K562 (cell line): ENCODE measurements around the gene KLK5. TPM values are rescaled to one million over a fixed set of nuclear protein-coding genes. Genes with fewer than 3 reads are reported as not detected.

Source experiments
- ATAC-seq: fragments of 200-7000 bp; cut with Tn5 transposase; 3 replicates; pipeline ENCODE4 v1.9.1; 2020; ENCODE audit warnings: moderate library complexity
- BruUV-seq: library from RNA; stranded (reverse); fragments of 400-500 nt; replicated peaks from 2 replicates; lab custom pipeline; 2021; lab: Mats Ljungman, UMichigan
- CTCF ChIA-PET: fragments of 300-600 bp; formaldehyde crosslinking; extraction: SDS; loops from one replicate; lab custom pipeline; 2021; ENCODE audit warnings: low intra/inter-chr PET ratio; lab: Yijun Ruan, JAX
- POLR2A ChIA-PET: fragments of 300-600, 350-650 bp; sonication (Branson Sonifier 250); formaldehyde crosslinking; extraction: SDS; loops from one replicate; lab custom pipeline; 2021; ENCODE audit warnings: antibody characterized with exemption, inconsistent platforms; lab: Yijun Ruan, JAX
- DNase-seq, 4 experiments: peaks; one replicate each; pipeline versions ENCODE4 v3.0.0 to v3.0.0-alpha.2; 2011 to 2018; ENCODE audit warnings: low spot score in 3 of 4, mixed read lengths in 3 of 4; ENCODE audit errors: extremely low read depth in 1 of 4
- FAIRE-seq: peaks from 2 replicates; lab custom pipeline; 2011; peaks lifted over from hg19 to GRCh38; lab: Jason Lieb, UNC
- H2AFZ ChIP-seq: 2 replicates; pipeline ENCODE4 v1.6.0; 2011; ENCODE audit warnings: low read depth, low read length, control low read depth, inconsistent platforms
- H3K27ac ChIP-seq: fragments of 200-600 bp; 3 replicates; pipeline ENCODE4 v1.8.0; 2011; ENCODE audit warnings: low read depth, mild to moderate bottlenecking, control low read depth, inconsistent platforms, low read length, moderate library complexity, mixed read lengths; ENCODE audit errors: extremely low read depth
- H3K27me3 ChIP-seq, 2 experiments: fragments of 300-600 bp in 1 of 2; 2 replicates in 1 of 2; 3 replicates in 1 of 2; pipeline versions ENCODE4 v1.6.0 to v1.8.0; 2011; ENCODE audit warnings: inconsistent platforms in 2 of 2, low read length in 2 of 2, mild to moderate bottlenecking in 1 of 2, mixed read lengths in 1 of 2, moderate library complexity in 1 of 2; ENCODE audit not compliant: control insufficient read depth in 2 of 2, insufficient read depth in 2 of 2
- H3K36me3 ChIP-seq: fragments of 300-600 bp; 3 replicates; pipeline ENCODE4 v1.8.0; 2011; ENCODE audit warnings: mild to moderate bottlenecking, low read length, inconsistent platforms; ENCODE audit not compliant: control insufficient read depth, insufficient read depth
- H3K4me1 ChIP-seq, 2 experiments: fragments of 200-600 bp in 1 of 2; replicated peaks in 1 of 2; 2 replicates in 1 of 2; 3 replicates in 1 of 2; pipeline versions ENCODE4 v1.5.1 to v1.8.0; 2011; ENCODE audit warnings: inconsistent platforms in 2 of 2, low read length in 2 of 2, mild to moderate bottlenecking in 1 of 2, mixed read lengths in 1 of 2, moderate library complexity in 1 of 2; ENCODE audit not compliant: control insufficient read depth in 2 of 2, insufficient read depth in 2 of 2
- H3K4me2 ChIP-seq: 2 replicates; pipeline ENCODE4 v1.6.1; 2011; ENCODE audit warnings: low read length, control low read depth, inconsistent platforms, mixed read lengths; ENCODE audit not compliant: insufficient read depth
- H3K4me3 ChIP-seq: fragments of 200-600 bp; sonication (generic), shearing (Covaris generic); 2 replicates; pipeline ENCODE4 v1.5.1; 2016; ENCODE audit warnings: control low read depth, inconsistent platforms
- H3K79me2 ChIP-seq: fragments of 200-600 bp; 3 replicates; pipeline ENCODE4 v1.8.0; 2011; ENCODE audit warnings: low read length, inconsistent platforms; ENCODE audit not compliant: control insufficient read depth, insufficient read depth
- H3K9ac ChIP-seq, 2 experiments: 2 replicates each; pipeline versions ENCODE4 v1.6.0 to v1.6.1; 2011; ENCODE audit warnings: low read depth in 2 of 2, low read length in 2 of 2, control low read depth in 1 of 2, inconsistent platforms in 1 of 2, mild to moderate bottlenecking in 1 of 2, mixed read lengths in 1 of 2; ENCODE audit not compliant: insufficient read depth in 1 of 2
- H3K9me1 ChIP-seq: one replicate; pipeline ENCODE4 v1.6.0; 2011; ENCODE audit warnings: inconsistent platforms, mild to moderate bottlenecking, low read length, moderate library complexity; ENCODE audit not compliant: control insufficient read depth, insufficient read depth
- H3K9me3 ChIP-seq: replicated peaks from 2 replicates; pipeline ENCODE4 v1.5.1; 2011; ENCODE audit warnings: low read depth, low read length, inconsistent platforms; ENCODE audit not compliant: control insufficient read depth, insufficient read depth
- H4K20me1 ChIP-seq: replicated peaks from 2 replicates; pipeline ENCODE4 v1.6.1; 2011; ENCODE audit warnings: low read length, inconsistent platforms, mixed read lengths; ENCODE audit not compliant: control insufficient read depth, insufficient read depth
- CXXC5 ChIP-seq: fragments of 250-450 bp; sonication (Bioruptor Pico); IDR thresholded peaks from 2 replicates; pipeline ENCODE4 v1.8.0; 2022; ENCODE audit warnings: inconsistent platforms, mild to moderate bottlenecking, moderate library complexity
- EZH2 ChIP-seq: IDR thresholded peaks from 2 replicates; pipeline ENCODE4 v1.6.1; 2012; ENCODE audit warnings: low read depth, mild to moderate bottlenecking, inconsistent platforms, low read length, borderline replicate concordance
- HDAC2 ChIP-seq: fragments of 450-650 bp; IDR thresholded peaks from 2 replicates; pipeline ENCODE4 v1.6.1; 2016; ENCODE audit warnings: mild to moderate bottlenecking
- HDGF ChIP-seq: fragments of 450-650 bp; IDR thresholded peaks from 2 replicates; pipeline ENCODE4 v1.6.1; 2016
- LCOR ChIP-seq: sonication (generic); formaldehyde crosslinking; IDR thresholded peaks from 2 replicates; pipeline ENCODE4 v1.8.0; 2022; ENCODE audit warnings: mild to moderate bottlenecking, missing genetic modification reagents
- MBD2 ChIP-seq: sonication (generic); IDR thresholded peaks from 2 replicates; pipeline ENCODE4 v1.6.1; 2016; ENCODE audit warnings: low read depth, borderline replicate concordance
- NRF1 ChIP-seq, 2 experiments: fragments of 450-650 bp; IDR thresholded peaks in 1 of 2; conservative IDR thresholded peaks in 1 of 2; 2 replicates each; pipeline ENCODE4 v1.6.1; 2014; ENCODE audit warnings: mild to moderate bottlenecking in 2 of 2
- SP1 ChIP-seq: sonication (generic); formaldehyde crosslinking; IDR thresholded peaks from 2 replicates; pipeline ENCODE4 v1.8.1; 2022; ENCODE audit warnings: mild to moderate bottlenecking, missing genetic modification reagents
- ZBTB7A ChIP-seq: IDR thresholded peaks from 2 replicates; pipeline ENCODE4 v1.6.1; 2011; ENCODE audit warnings: low read depth, mild to moderate bottlenecking, low read length, moderate library complexity, borderline replicate concordance; ENCODE audit not compliant: control insufficient read depth
- WGBS: fragments of 100-300 bp; shearing (Covaris generic); methylation state at CpG from one replicate; pipeline ENCODE4 v1.1.6; 2016; ENCODE audit warnings: low coverage, mixed read lengths; ENCODE audit not compliant: insufficient coverage; ENCODE audit errors: missing lambda C conversion rate; 5-methylcytosine and 5-hydroxymethylcytosine counted together
- in situ Hi-C: fragments of 300-500 bp; cut with MboI; formaldehyde crosslinking; loops from 4 replicates; pipeline ENCODE4 v1.15.0; 2018; ENCODE audit warnings: inconsistent platforms, mixed read lengths
- intact Hi-C: fragments of 100-400 bp; cut with micrococcal nuclease; formaldehyde crosslinking; loops from 2 replicates; pipeline ENCODE4 v1.14.2; 2022
- polyA plus RNA-seq, 8 experiments: library from polyadenylated mRNA; depleted of rRNA in 4 of 8; stranded (reverse) in 5 of 8; unstranded in 3 of 8; fragments of >200 nt; fragmentation: Nextera tagmentation in 2 of 8; fragmentation: Illumina TruSeq in 1 of 8; extraction: Ambion mirVana in 2 of 8; extraction: Trizol in 1 of 8; gene quantifications; 2 replicates each; pipeline versions ENCODE4 v1.2.1 to v1.2.3, GENCODE V29; 2011 to 2014; ENCODE audit warnings: inconsistent platforms in 1 of 8, missing spikeins in 1 of 8
- total RNA-seq, 7 experiments: library from RNA; depleted of rRNA in 6 of 7; stranded (reverse); fragments of >200 nt in 6 of 7; fragmentation: Illumina TruSeq in 2 of 7; extraction: Trizol in 2 of 7; gene quantifications; 2 replicates each; pipeline versions ENCODE4 v1.2.1 to v1.2.3, GENCODE V29; 2011 to 2021; ENCODE audit warnings: low replicate concordance in 1 of 7

Gene KLK5
- total and polyA plus RNA-seq, 9 of the 15 experiments (the other 6 are each of a cell fraction or from before 2014, with no cell fraction given): not detected

- FAIRE-seq (peak; percentile 93), ATAC-seq (peak; percentile 99), DNase-seq (peak; percentile 93 to 99 (median 98))
- peak overlapping the region in 1 of 2 experiments; percentile 73; a peak in 1 of 4 replicates for H3K9ac ChIP-seq
- WGBS: 5% methylated on average over 31 of the region's 36 CpGs
- CTCF ChIA-PET: interaction anchor here (0.7 kb wide), 1 partner anchor 13 kb away, joined by 3 read pairs; no protein-coding TSS in a partner anchor
- peak overlapping the region; percentile 47; the same call in 1 of the 2 replicates for H2AFZ ChIP-seq
- no peaks in the 10 kb centered on the region for H3K79me2 ChIP-seq
- H3K4me2 ChIP-seq: peak overlapping the region; percentile 56; the same call in 1 of the 2 replicates
- H4K20me1 ChIP-seq: peaks cover 3% of the 10 kb centered on the region; the same call in 1 of the 2 replicates
- H3K27ac ChIP-seq: no peak overlapping the region
- H3K36me3 ChIP-seq: no peaks in the 10 kb centered on the region
- H3K27me3 ChIP-seq: peaks cover 24 to 46% of the 10 kb centered on the region in 2 experiments; a peak in 4 of 5 replicates
- no TSS peak for BruUV-seq
- peak; percentile 77; the same call in 1 of the 2 replicates for TF ChIP-seq HDGF
- TF ChIP-seq HDAC2: no peak
- no peak for TF ChIP-seq EZH2
- TF ChIP-seq LCOR: 0 out of 2 replicates have a peak, but pooled peaks have one; percentile 44
- TF ChIP-seq NRF1 (conservative IDR thresholded peaks at IDR 0.05 in 1 of 2, IDR thresholded peaks at IDR 0.05 in 1 of 2): peak; percentile 46 to 56; a peak in 3 of 4 replicates
- peak; percentile 72 for TF ChIP-seq SP1
- TF ChIP-seq ZBTB7A: 0 out of 2 replicates have a peak, but pooled peaks have one; percentile 18
- TF ChIP-seq CXXC5: 0 out of 2 replicates have a peak, but pooled peaks have one; percentile 16
- no peak for TF ChIP-seq MBD2
- H3K4me1 ChIP-seq: peaks cover 0 to 28% of the 10 kb centered on the region in 2 experiments; a peak in 3 of 5 replicates
- in situ Hi-C loops: loop anchor here (10.0 kb wide), 1 partner anchor 375 kb away; no protein-coding TSS in a partner anchor
- H3K9me1 ChIP-seq: no peaks in the 10 kb centered on the region
- peak overlapping the region; percentile 19; the same call in 1 of the 2 replicates for H3K4me3 ChIP-seq
- H3K9me3 ChIP-seq: no peaks in the 10 kb centered on the region
- intact Hi-C loops: no loop called here
- POLR2A ChIA-PET: interaction anchor here (0.5 to 2.0 kb wide), 10 partner anchors 13 to 471 kb away, joined by 3 to 5 read pairs (median 3); no protein-coding TSS in a partner anchor
These were observed 43.4 kb downstream of the KLK5 start for GRCh38 chr19:50909240-50910070.
